Coronary artery (tissue), 2 donors: Measurements from ENCODE around the gene KATNB1.

Experiments
- DNase-seq: peaks from one replicate; pipeline ENCODE4 v3.0.0-alpha.2; 2017; ENCODE audit warnings: low spot score
- H3K27ac ChIP-seq, 2 donors: fragments of 200-600 bp; sonication (generic); one replicate each; pipeline ENCODE4 v1.5.1; 2016 to 2019
- H3K4me3 ChIP-seq: fragments of 200-600 bp; sonication (generic); 2 replicates; pipeline ENCODE4 v1.5.1; 2016; ENCODE audit warnings: mild to moderate bottlenecking, moderate library complexity
- CTCF ChIP-seq: fragments of 200-600 bp; sonication (generic); IDR thresholded peaks from one replicate; pipeline ENCODE4 v1.5.1; 2019; ENCODE audit warnings: antibody characterized with exemption

The KATNB1 gene

GRCh38 chr16:57749856-57750452 lies 14.4 kb downstream of the KATNB1 start:
- DNase-seq, result no peak

GRCh38 chr16:57750796-57751538 lies 15.4 kb downstream of the KATNB1 start:
- Histone ChIP-seq H3K27ac (no peak overlapping the region), H3K4me3 (no peak overlapping the region)
- DNase-seq, result no peak
- TF ChIP-seq CTCF, result no peak

More at GRCh38 chr16:57749856-57750452, 14.4 kb downstream of the KATNB1 start:
- no peak overlapping the region for H3K4me3 ChIP-seq
- no peak overlapping the region for H3K27ac ChIP-seq
- no peak for TF ChIP-seq CTCF

- Histone ChIP-seq H3K27ac (no peak overlapping the region), H3K4me3 (no peak overlapping the region)
- TF ChIP-seq CTCF, result no peak
- DNase-seq, result no peak
These were observed 16.1 kb downstream of the KATNB1 start for GRCh38 chr16:57751539-57752202.

GRCh38 chr16:57752203-57752580 lies 16.6 kb downstream of the KATNB1 start:
- no peak for TF ChIP-seq CTCF
- Histone ChIP-seq H3K27ac (no peak overlapping the region), H3K4me3 (no peak overlapping the region)
- DNase-seq, result no peak

- Histone ChIP-seq H3K27ac (no peak overlapping the region), H3K4me3 (no peak overlapping the region)
- TF ChIP-seq CTCF, result no peak
- no peak for DNase-seq
These were observed 17.2 kb downstream of the KATNB1 start for GRCh38 chr16:57752581-57753447.

GRCh38 chr16:57753448-57754353 lies 18.1 kb downstream of the KATNB1 start:
- no peak overlapping the region for H3K4me3 ChIP-seq
- H3K27ac ChIP-seq, result no peak overlapping the region
- no peak for TF ChIP-seq CTCF
- no peak for DNase-seq
